ENCODE measurements around the gene ACRV1. TPM values are rescaled to one million over a fixed set of nuclear protein-coding genes. Genes with fewer than 3 reads are reported as not detected.
A peak's percentile ranks its signal among the peaks of the same experiment; 100 is the strongest.

Gene ACRV1
- total and polyA plus RNA-seq, 2 of the 4 experiments (the other 2 are of a cell fraction), result not detected

- H2BK15ac ChIP-seq (ENCODE audit: low read depth, low read length), result peak overlapping the region; percentile 79; the same call in 1 of the 3 replicates
- dilution Hi-C loops (cut with HindIII; ENCODE audit: low sequenced_read_pairs, unreplicated experiment), result no loop called here
- H2BK120ac ChIP-seq (ENCODE audit: low read depth, low read length), result peak overlapping the region; percentile 20
- H3K23ac ChIP-seq (ENCODE audit: low read depth, low read length), result no peak overlapping the region
- no CpG with 5 or more reads among the region's 2 CpGs for WGBS, 2 experiments (ENCODE audit: extremely low coverage in 2 of 2, insufficient read length in 1 of 2)
- H2BK5ac ChIP-seq (ENCODE audit: low read depth, low read length, poor library complexity, severe bottlenecking), result peak overlapping the region; percentile 80
- H3K56ac ChIP-seq (ENCODE audit: extremely low read depth, insufficient read depth, low read length), result no peak overlapping the region
- H3K14ac ChIP-seq (replicated peaks; ENCODE audit: low read depth, low read length), result peak overlapping the region; percentile 43; the same call in 1 of the 2 replicates
- ChIA-PET POLR2A (ENCODE audit: unreplicated experiment) (interaction anchor here (0.6 kb wide), 1 partner anchor 19 kb away, joined by 5 read pairs; no protein-coding TSS in a partner anchor), CTCF (no interaction called here)
- BruUV-seq (replicated peaks), result no TSS peak
- H4K5ac ChIP-seq (ENCODE audit: low read depth, low read length), result no peak overlapping the region; the same call in 1 of the 2 replicates
- no peaks in the 10 kb centered on the region for H3K27me3 ChIP-seq (ENCODE audit: control insufficient read depth, insufficient read depth, low read length)
- H2BK20ac ChIP-seq (ENCODE audit: low read depth, low read length), result peak overlapping the region; percentile 47; the same call in 1 of the 2 replicates
- H2AK5ac ChIP-seq (ENCODE audit: low read depth, low read length), result peak overlapping the region; percentile 56
- H4K20me1 ChIP-seq (ENCODE audit: insufficient read depth, low read length), result no peaks in the 10 kb centered on the region
- peaks cover 8% of the 10 kb centered on the region for H3K4me1 ChIP-seq (ENCODE audit: control insufficient read depth, insufficient read depth, low read length)
- intact Hi-C loops (cut with micrococcal nuclease), result no loop called here
- peak overlapping the region; percentile 60; the same call in 1 of the 2 replicates for H3K27ac ChIP-seq (ENCODE audit: insufficient read depth, low read length)
- in situ Hi-C loops (cut with MboI; ENCODE audit: low sequenced_read_pairs), result loop anchor here (10.0 kb wide), 1 partner anchor 253 kb away; no protein-coding TSS in a partner anchor
- H3K4ac ChIP-seq (ENCODE audit: low read depth, low read length), result peak overlapping the region; percentile 44
- TF ChIP-seq NFE2L2 (IDR thresholded peaks at IDR 0.05; ENCODE audit: low read depth, low read length), result no peak
- TF ChIP-seq FOS (IDR thresholded peaks at IDR 0.05; ENCODE audit: low read depth, low read length), result peak; percentile 57; the same call in 1 of the 2 replicates
- TF ChIP-seq SMC3 (IDR thresholded peaks at IDR 0.05; ENCODE audit: low read depth, low read length), result no peak
- peak; percentile 89 for TF ChIP-seq CEBPB (IDR thresholded peaks at IDR 0.05; ENCODE audit: low read depth, low read length)
- TF ChIP-seq USF2 (IDR thresholded peaks at IDR 0.05; ENCODE audit: low read depth, low read length), result no peak
- H3K4me2 ChIP-seq (ENCODE audit: low read depth, low read length), result no peak overlapping the region
- 0 out of 2 replicates have a peak overlapping the region, but pooled peaks have one; percentile 41 for H3K18ac ChIP-seq (ENCODE audit: low read depth, low read length)
- no peak overlapping the region for H3K9ac ChIP-seq (ENCODE audit: low read depth, low read length)
- H2AFZ ChIP-seq (replicated peaks; ENCODE audit: low read length, poor library complexity), result no peak overlapping the region
- peaks cover 18% of the 10 kb centered on the region for H3K36me3 ChIP-seq (ENCODE audit: control insufficient read depth, insufficient read depth, low read length)
- H3K9me1 ChIP-seq (ENCODE audit: insufficient read depth, low read length), result no peaks in the 10 kb centered on the region
- DNase-seq (peak; percentile 77), ATAC-seq (ENCODE audit: low read depth) (peak; percentile 22)
- H3K9me3 ChIP-seq (ENCODE audit: control insufficient read depth, insufficient read depth, low read length), result no peaks in the 10 kb centered on the region
- peak overlapping the region; percentile 76; the same call in 1 of the 2 replicates for H4K91ac ChIP-seq (ENCODE audit: insufficient read depth, low read depth, low read length)
- H3K4me3 ChIP-seq (ENCODE audit: insufficient read depth, low read depth, low read length), result no peak overlapping the region
- H2AK9ac ChIP-seq (replicated peaks; ENCODE audit: low read depth, low read length, poor library complexity), result no peak overlapping the region
- peaks cover 7 to 31% of the 10 kb centered on the region in 2 experiments; a peak in 3 of 4 replicates for H3K79me1 ChIP-seq (ENCODE audit: low read depth in 1 of 2, low read length in 2 of 2)
- peak overlapping the region in 1 of 2 experiments; percentile 79; a peak in 2 of 4 replicates for H4K8ac ChIP-seq (ENCODE audit: low read depth in 2 of 2, low read length in 2 of 2)
Measured at GRCh38 chr11:125621995-125622394, 58.7 kb downstream of the ACRV1 start.

Small RNA genes within 50 kb of the gene (microRNA-seq; reads per million reads assigned to microRNA genes)
- gene RNU2-35P (ENCODE audit: insufficient read depth, insufficient read length), result not detected

Small RNA genes within 50 kb of the gene (small RNA-seq; reads per million reads assigned to genes)
- 0 to 3.6 (median 0.15) reads per million in 5 experiments for gene RNU2-35P

Other genes with a start within 250 kb of the ACRV1 start
- 33.9 and 34.4 TPM in 2 replicates for gene FEZ1, start 184.6 kb downstream of the ACRV1 start, total RNA-seq (2012; rRNA removed)
- gene FEZ1, start 184.6 kb downstream of the ACRV1 start, polyA plus RNA-seq (2012; rRNA removed), result 29.8 and 35.5 TPM in 2 replicates
- gene EI24, start 111.4 kb downstream of the ACRV1 start, total RNA-seq (2012; rRNA removed), result 95.9 and 122 TPM in 2 replicates
- gene EI24, start 111.4 kb downstream of the ACRV1 start, polyA plus RNA-seq (2012; rRNA removed), result 82.6 and 89.7 TPM in 2 replicates
- 346 and 387 TPM in 2 replicates for gene STT3A, start 88.0 kb downstream of the ACRV1 start, total RNA-seq (2012; rRNA removed)
- 180 and 184 TPM in 2 replicates for gene STT3A, start 88.0 kb downstream of the ACRV1 start, polyA plus RNA-seq (2012; rRNA removed)
- 22.6 and 30.3 TPM in 2 replicates for gene CHEK1, start 55.7 kb downstream of the ACRV1 start, total RNA-seq (2012; rRNA removed)
- 15.9 and 16.0 TPM in 2 replicates for gene CHEK1, start 55.7 kb downstream of the ACRV1 start, polyA plus RNA-seq (2012; rRNA removed)
- not detected in 2 replicates for gene PATE1, start 65.4 kb upstream of the ACRV1 start, total RNA-seq (2012; rRNA removed)
- not detected in 2 replicates for gene PATE1, start 65.4 kb upstream of the ACRV1 start, polyA plus RNA-seq (2012; rRNA removed)
- under 0.01 TPM in 1 of 2 replicates, not detected in the other for gene PATE2, start 98.0 kb upstream of the ACRV1 start, total RNA-seq (2012; rRNA removed)
- not detected in 2 replicates for gene PATE2, start 98.0 kb upstream of the ACRV1 start, polyA plus RNA-seq (2012; rRNA removed)
- gene PATE3, start 107.3 kb upstream of the ACRV1 start, total RNA-seq (2012; rRNA removed), result not detected in 2 replicates
- gene PATE3, start 107.3 kb upstream of the ACRV1 start, polyA plus RNA-seq (2012; rRNA removed), result not detected in 2 replicates
- gene PATE4, start 152.5 kb upstream of the ACRV1 start, total RNA-seq (2012; rRNA removed), result not detected in 2 replicates
- gene PATE4, start 152.5 kb upstream of the ACRV1 start, polyA plus RNA-seq (2012; rRNA removed), result not detected in 2 replicates
- gene HYLS1, start 206.8 kb upstream of the ACRV1 start, total RNA-seq (2012; rRNA removed), result 8.1 and 11.7 TPM in 2 replicates
- 4.8 and 5.1 TPM in 2 replicates for gene HYLS1, start 206.8 kb upstream of the ACRV1 start, polyA plus RNA-seq (2012; rRNA removed)
- gene PUS3, start 222.4 kb upstream of the ACRV1 start, total RNA-seq (2012; rRNA removed), result 11.7 and 16.4 TPM in 2 replicates
- gene PUS3, start 222.4 kb upstream of the ACRV1 start, polyA plus RNA-seq (2012; rRNA removed), result 5.6 and 6.1 TPM in 2 replicates
- gene DDX25, start 223.7 kb upstream of the ACRV1 start, total RNA-seq (2012; rRNA removed), result under 0.01 TPM in 1 of 2 replicates, not detected in the other
- gene DDX25, start 223.7 kb upstream of the ACRV1 start, polyA plus RNA-seq (2012; rRNA removed), result not detected in 2 replicates